Inflammatory macrophage treated with lipopolysaccharide for 4 hours (primary cell): ENCODE results near the gene NRXN3.

Experiments used
- DNase-seq: peaks from one replicate; pipeline ENCODE4 v3.0.0-alpha.2; 2020

The NRXN3 gene

GRCh38 chr14:79274641-79275291 lies 1104.6 kb downstream of the NRXN3 start:
- no peak for DNase-seq

GRCh38 chr14:79275292-79275655 lies 1105.1 kb downstream of the NRXN3 start:
- no peak for DNase-seq

- no peak for DNase-seq
Observed at GRCh38 chr14:79278286-79278797, 1108.2 kb downstream of the NRXN3 start.

GRCh38 chr14:79278798-79279644 lies 1108.8 kb downstream of the NRXN3 start:
- no peak for DNase-seq

- DNase-seq: no peak
Observed at GRCh38 chr14:79279645-79280597, 1109.7 kb downstream of the NRXN3 start.

GRCh38 chr14:79281244-79282152 lies 1111.3 kb downstream of the NRXN3 start:
- no peak for DNase-seq

GRCh38 chr14:79284621-79285020 lies 1114.4 kb downstream of the NRXN3 start:
- DNase-seq: no peak

GRCh38 chr14:79285263-79285662 lies 1115.1 kb downstream of the NRXN3 start:
- no peak for DNase-seq

- no peak for DNase-seq
Observed at GRCh38 chr14:79287976-79288375, 1117.8 kb downstream of the NRXN3 start.

GRCh38 chr14:79293482-79294177 lies 1123.5 kb downstream of the NRXN3 start:
- no peak for DNase-seq

- no peak for DNase-seq
Observed at GRCh38 chr14:79294499-79294898, 1124.3 kb downstream of the NRXN3 start.

- no peak for DNase-seq
Observed at GRCh38 chr14:79295385-79295784, 1125.2 kb downstream of the NRXN3 start.

GRCh38 chr14:79298373-79298772 lies 1128.2 kb downstream of the NRXN3 start:
- DNase-seq: no peak

- DNase-seq: no peak
Observed at GRCh38 chr14:79299162-79299561, 1129.0 kb downstream of the NRXN3 start.

GRCh38 chr14:79304279-79304678 lies 1134.1 kb downstream of the NRXN3 start:
- no peak for DNase-seq

GRCh38 chr14:79306546-79306945 lies 1136.4 kb downstream of the NRXN3 start:
- no peak for DNase-seq

GRCh38 chr14:79318371-79318770 lies 1148.2 kb downstream of the NRXN3 start:
- DNase-seq: no peak

GRCh38 chr14:79320561-79320960 lies 1150.4 kb downstream of the NRXN3 start:
- DNase-seq: no peak

- DNase-seq: no peak
Observed at GRCh38 chr14:79321070-79321469, 1150.9 kb downstream of the NRXN3 start.

GRCh38 chr14:79325071-79325470 lies 1154.9 kb downstream of the NRXN3 start:
- no peak for DNase-seq

- DNase-seq: no peak
Observed at GRCh38 chr14:79325557-79325956, 1155.4 kb downstream of the NRXN3 start.
